ENCODE results near the gene MCC. TPM values are rescaled to one million over a fixed set of nuclear protein-coding genes. Genes with fewer than 3 reads are reported as not detected.
"Not testable (repeated sequence)": the region's sequence is repeated elsewhere in the genome, so short reads cannot be mapped to it uniquely, and the experiment has no call there.

The MCC gene
- total RNA-seq, 2 experiments from 2014 or later = 0.62 to 0.81 TPM

DNA sequence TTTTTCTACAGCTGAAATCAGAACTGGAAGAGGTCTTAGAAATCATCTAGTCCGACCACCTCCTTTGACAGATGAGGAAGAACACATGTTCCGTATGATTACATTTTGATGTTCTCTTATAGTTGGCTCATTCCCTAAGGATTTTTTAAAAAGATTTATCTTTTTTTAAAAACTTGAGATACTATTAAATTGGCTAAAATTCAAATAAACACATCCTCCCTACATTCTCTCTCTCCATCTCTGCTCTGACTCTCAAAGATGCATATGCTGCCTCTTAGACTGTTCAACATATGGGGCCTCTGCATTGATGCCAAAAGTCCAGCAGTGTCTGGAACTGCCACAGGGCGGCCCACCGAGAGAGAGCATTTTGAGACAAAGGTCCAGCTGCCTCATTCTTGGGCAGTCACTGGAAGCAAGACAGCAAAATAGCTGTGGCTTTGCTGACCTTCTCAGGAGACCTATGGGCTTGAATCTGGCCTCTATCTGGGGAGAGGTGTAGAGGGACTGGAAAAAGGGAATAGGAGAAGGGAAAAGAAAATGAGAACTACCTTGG, 40.7 kb downstream of the MCC start:
- intact Hi-C loops (cut with micrococcal nuclease) = no loop called here
- Mint-ChIP-seq H3K4me3 (no peak overlapping the region), H3K36me3 (ENCODE audit: low read depth) (no peaks in the 10 kb centered on the region), H3K27ac (no peak overlapping the region), H3K4me1 (ENCODE audit: low read depth) (no peaks in the 10 kb centered on the region), H3K9me3 (peaks cover 2% of the 10 kb centered on the region), H3K27me3 (ENCODE audit: low read depth) (peaks cover 28% of the 10 kb centered on the region)
- CTCF ChIA-PET = no interaction called here
- DNase-seq = no peak

DNA sequence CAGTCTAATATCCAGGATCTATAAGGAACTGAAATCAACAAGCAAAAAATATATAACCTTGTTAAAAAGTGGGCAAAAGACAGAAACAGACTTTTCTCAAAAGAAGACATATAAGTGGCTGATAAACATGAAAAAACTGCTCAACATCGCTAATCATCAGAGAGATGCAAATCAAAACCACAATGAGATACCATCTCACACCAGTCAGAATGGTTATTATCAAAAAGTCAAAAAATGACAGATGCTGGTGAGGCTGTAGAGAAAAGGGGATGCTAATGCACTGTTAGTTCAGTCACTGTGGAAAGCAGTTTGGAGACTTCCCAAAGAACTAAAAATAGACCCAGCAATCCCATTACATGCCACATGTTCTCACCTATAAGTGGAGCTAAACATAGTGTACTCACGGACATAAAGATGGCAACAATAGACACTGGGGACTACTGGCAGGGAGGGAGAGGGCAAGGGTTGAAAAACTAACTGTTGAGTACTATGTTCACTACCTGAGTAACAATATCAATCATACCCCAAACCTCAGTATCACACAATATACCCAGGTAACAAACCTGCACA, 41.8 kb downstream of the MCC start:
- no peak for DNase-seq
- Mint-ChIP-seq H3K27ac (no peak overlapping the region), H3K27me3 (ENCODE audit: low read depth) (peaks cover 29% of the 10 kb centered on the region), H3K36me3 (ENCODE audit: low read depth) (no peaks in the 10 kb centered on the region), H3K4me3 (no peak overlapping the region), H3K4me1 (ENCODE audit: low read depth) (no peaks in the 10 kb centered on the region), H3K9me3 (peaks cover 2% of the 10 kb centered on the region)
- intact Hi-C loops (cut with micrococcal nuclease) = no loop called here
- CTCF ChIA-PET = no interaction called here

DNA sequence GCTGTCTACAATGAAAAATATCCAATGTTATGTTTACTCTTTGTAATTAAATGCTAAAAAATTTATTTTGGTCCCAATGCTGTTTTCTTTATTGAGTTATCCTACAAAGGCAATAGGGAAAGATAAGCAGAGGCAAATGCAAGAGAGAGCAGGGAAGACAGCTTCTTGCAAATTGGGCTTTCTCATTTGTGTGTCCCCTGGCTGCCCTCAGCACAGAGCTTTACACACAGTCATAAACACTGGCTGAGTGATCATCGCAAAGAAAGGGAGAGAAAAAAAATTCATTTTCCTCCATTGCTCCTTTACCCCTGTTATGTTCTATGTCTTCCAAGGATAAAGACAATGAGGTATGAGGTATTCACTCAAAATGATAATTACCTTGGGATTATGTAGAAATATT, 51.1 kb downstream of the MCC start:
- no peak for DNase-seq
- Mint-ChIP-seq H3K9me3 (no peaks in the 10 kb centered on the region), H3K4me1 (ENCODE audit: low read depth) (peaks cover 2% of the 10 kb centered on the region), H3K27ac (no peak overlapping the region), H3K4me3 (no peak overlapping the region), H3K36me3 (ENCODE audit: low read depth) (no peaks in the 10 kb centered on the region), H3K27me3 (ENCODE audit: low read depth) (peaks cover 2% of the 10 kb centered on the region)
- intact Hi-C loops (cut with micrococcal nuclease) = no loop called here
- CTCF ChIA-PET = no interaction called here

DNA sequence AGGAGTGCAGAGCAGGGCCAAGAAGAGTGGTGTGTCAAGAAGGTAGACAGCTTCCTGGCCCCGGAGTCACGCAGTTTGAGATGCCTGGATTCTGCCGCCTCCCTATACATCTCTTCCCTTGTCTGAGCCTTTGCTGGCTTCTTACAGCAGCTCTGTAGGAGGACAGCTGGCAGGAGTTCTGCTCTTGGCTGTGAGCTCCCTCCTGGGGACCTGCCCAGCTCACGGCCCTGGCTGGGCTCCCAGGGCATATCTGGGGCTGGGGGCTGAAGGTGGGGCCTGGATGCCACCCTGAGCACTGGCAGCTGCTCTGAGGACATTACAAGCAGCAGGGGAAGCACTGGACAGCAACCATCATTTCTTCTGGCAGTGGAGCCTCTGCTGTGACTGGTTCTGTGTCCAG, 52.7 kb downstream of the MCC start:
- CTCF ChIA-PET = no interaction called here
- Mint-ChIP-seq H3K36me3 (ENCODE audit: low read depth) (no peaks in the 10 kb centered on the region), H3K9me3 (no peaks in the 10 kb centered on the region), H3K4me3 (no peak overlapping the region), H3K27me3 (ENCODE audit: low read depth) (no peaks in the 10 kb centered on the region), H3K27ac (no peak overlapping the region), H3K4me1 (ENCODE audit: low read depth) (peaks cover 2% of the 10 kb centered on the region)
- intact Hi-C loops (cut with micrococcal nuclease) = no loop called here
- DNase-seq = no peak

DNA sequence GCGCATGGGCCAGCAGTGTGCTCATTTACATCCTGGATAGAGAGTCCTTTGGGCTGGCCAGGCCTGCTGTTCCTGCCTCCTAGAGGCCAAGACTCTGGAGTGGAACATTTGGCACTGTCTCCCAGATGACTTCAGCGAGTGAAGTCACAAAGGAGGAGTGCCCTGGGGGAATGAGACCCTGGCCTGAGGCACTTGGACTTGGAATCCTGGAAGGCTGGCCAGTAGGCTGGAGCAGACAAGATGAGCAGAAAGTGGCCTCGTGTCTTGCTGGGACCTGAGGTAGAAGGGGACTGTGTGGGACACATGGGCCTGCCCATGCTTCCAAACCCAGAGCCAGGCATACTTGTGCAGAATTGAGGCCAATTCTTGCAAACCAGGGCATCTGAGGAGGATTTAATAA, 53.4 kb downstream of the MCC start, which contains the start of gene TSSK1B:
TSSK1B (minus strand) TSS at position 101 of the 400 bp plus-strand sequence. CDS start 150 bp downstream, outside the sequence.
- Mint-ChIP-seq H3K4me3 (no peak within 1 kb of the TSS), H3K27me3 (ENCODE audit: low read depth) (no peaks in the 10 kb centered on the region), H3K27ac (no peak within 1 kb of the TSS), H3K36me3 (ENCODE audit: low read depth) (no peaks in the 10 kb centered on the region), H3K4me1 (ENCODE audit: low read depth) (peaks cover 2% of the 10 kb centered on the region), H3K9me3 (no peaks in the 10 kb centered on the region)
- DNase-seq = no peak
- intact Hi-C loops (cut with micrococcal nuclease) = no loop called here
- CTCF ChIA-PET = no interaction called here

DNA sequence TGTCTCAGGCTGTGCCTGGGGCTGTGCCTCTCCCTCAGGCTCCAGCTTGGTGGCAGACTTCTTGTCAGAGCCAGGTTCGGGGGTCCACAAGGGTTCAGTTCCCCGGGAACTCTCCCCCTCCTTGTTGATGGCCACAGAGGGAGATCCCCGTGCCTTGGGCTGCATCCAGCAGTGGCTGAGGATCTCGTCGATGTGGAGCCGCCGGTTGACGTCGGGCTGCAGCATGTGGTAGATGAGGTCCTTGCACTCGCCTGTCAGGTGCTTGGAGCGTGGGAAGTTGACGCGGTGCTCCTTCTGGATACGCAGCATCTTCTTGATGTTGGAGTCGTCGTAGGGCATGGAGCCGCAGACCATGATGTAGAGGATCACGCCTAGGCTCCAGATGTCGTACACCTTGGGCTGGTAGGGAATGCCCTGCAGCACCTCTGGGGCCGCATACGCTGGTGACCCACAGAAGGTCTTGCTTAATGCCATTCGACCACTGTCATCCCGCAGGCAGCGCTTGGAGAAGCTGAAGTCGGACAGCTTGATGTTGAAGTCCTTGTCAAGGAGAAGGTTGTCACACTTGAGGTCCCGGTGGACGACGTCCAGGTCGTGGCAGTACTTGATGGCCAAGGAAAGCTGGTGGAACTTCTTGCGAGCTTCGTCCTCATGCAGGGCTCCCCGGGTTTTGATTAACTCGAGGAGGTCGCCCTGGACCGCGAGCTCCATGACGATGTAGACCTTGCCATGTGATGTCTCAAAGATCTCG, 54.2 kb downstream of the MCC start:
- H3K4me3 Mint-ChIP-seq = no peak overlapping the region
- H3K36me3 Mint-ChIP-seq (ENCODE audit: low read depth) = no peaks in the 10 kb centered on the region
- H3K4me1 Mint-ChIP-seq (ENCODE audit: low read depth) = peaks cover 2% of the 10 kb centered on the region
- no peak for DNase-seq
- H3K27ac Mint-ChIP-seq = no peak overlapping the region
- CTCF ChIA-PET = no interaction called here
- H3K9me3 Mint-ChIP-seq = no peaks in the 10 kb centered on the region
- intact Hi-C loops (cut with micrococcal nuclease) = no loop called here
- H3K27me3 Mint-ChIP-seq (ENCODE audit: low read depth) = no peaks in the 10 kb centered on the region

DNA sequence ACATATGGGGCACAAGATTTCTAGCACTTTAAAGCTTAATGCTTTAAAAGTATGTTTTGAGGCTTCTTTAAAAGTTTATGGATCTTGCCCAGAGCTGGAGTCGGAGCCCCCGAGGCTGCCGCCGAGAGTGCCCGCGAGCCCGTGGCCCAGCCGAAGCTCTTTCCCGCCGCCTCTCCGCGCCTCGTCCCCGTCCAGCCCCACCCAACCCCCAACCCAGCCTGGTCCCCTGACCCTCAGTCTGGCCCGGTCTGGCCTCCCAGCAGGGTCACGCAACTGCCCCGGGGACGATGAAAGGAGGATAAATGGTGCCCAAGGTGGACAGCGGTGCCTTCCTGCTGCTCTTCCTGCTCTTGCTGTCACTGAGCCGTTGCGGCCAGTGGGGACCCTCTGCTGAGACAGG, 55.2 kb downstream of the MCC start:
- H3K4me1 Mint-ChIP-seq (ENCODE audit: low read depth) = peaks cover 2% of the 10 kb centered on the region
- H3K36me3 Mint-ChIP-seq (ENCODE audit: low read depth) = no peaks in the 10 kb centered on the region
- H3K4me3 Mint-ChIP-seq = no peak overlapping the region
- intact Hi-C loops (cut with micrococcal nuclease) = no loop called here
- CTCF ChIA-PET = no interaction called here
- no peaks in the 10 kb centered on the region for H3K27me3 Mint-ChIP-seq (ENCODE audit: low read depth)
- DNase-seq = no peak
- no peak overlapping the region for H3K27ac Mint-ChIP-seq
- H3K9me3 Mint-ChIP-seq = no peaks in the 10 kb centered on the region

DNA sequence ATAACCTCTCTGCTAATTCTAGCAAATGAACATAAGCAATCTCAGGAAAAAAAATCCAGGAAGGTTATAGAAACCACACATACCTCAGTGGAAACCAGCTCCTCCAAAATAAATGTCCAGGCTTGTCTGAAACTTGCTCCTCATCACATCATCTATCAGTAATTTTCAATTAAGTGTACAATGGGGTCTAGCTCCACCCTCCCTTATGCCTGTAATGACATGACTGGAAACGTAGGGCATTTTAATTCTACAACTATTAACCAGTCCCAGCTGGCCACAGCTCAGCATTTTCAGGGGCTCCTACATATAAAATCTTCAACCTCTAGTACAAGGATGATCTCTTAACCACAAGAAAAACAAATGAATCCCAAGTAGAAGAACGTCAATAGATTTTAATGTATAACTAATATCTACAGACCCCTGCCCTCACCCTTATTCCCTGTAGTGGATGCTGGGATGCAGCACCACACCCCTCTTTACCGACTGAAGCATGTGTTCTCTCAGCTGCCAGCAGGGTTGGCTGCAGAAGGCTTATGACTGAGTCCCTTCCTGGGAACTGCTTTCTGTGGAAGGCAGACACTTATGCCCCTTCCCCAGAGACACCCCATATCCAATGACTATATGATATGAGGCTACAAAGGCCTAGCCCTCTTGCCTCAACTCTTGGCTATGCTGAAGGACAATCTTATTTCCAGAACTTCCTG, 60.2 kb downstream of the MCC start:
- Mint-ChIP-seq H3K4me3 (no peak overlapping the region), H3K27ac (no peak overlapping the region), H3K36me3 (ENCODE audit: low read depth) (no peaks in the 10 kb centered on the region), H3K9me3 (no peaks in the 10 kb centered on the region), H3K27me3 (ENCODE audit: low read depth) (no peaks in the 10 kb centered on the region), H3K4me1 (ENCODE audit: low read depth) (no peaks in the 10 kb centered on the region)
- no peak for DNase-seq
- intact Hi-C loops (cut with micrococcal nuclease) = no loop called here
- CTCF ChIA-PET = no interaction called here

DNA sequence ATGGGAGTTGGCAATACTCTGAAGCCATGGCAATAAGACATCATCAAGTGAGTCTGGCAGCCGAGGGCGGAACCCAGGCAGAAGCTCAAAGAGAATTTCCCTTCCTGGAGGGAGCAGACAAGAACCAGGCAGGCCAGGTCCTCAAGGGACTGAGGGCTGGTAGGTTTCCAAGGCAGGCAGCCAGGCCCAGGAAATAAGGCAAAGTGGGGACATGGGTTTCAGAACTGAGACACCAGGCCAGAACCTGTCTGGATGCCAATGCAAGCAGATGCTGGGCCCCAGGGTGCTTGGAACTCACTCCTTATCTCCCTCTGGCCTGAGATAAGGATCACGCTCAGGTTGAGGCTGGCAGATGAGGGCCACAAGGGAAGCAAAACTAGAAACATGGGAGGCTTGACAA, 62.3 kb downstream of the MCC start:
- H3K4me1 Mint-ChIP-seq (ENCODE audit: low read depth) = no peaks in the 10 kb centered on the region
- DNase-seq = no peak
- H3K9me3 Mint-ChIP-seq = no peaks in the 10 kb centered on the region
- intact Hi-C loops (cut with micrococcal nuclease) = no loop called here
- no peak overlapping the region for H3K4me3 Mint-ChIP-seq
- no peaks in the 10 kb centered on the region for H3K27me3 Mint-ChIP-seq (ENCODE audit: low read depth)
- H3K27ac Mint-ChIP-seq = no peak overlapping the region
- H3K36me3 Mint-ChIP-seq (ENCODE audit: low read depth) = no peaks in the 10 kb centered on the region
- CTCF ChIA-PET = no interaction called here

DNA sequence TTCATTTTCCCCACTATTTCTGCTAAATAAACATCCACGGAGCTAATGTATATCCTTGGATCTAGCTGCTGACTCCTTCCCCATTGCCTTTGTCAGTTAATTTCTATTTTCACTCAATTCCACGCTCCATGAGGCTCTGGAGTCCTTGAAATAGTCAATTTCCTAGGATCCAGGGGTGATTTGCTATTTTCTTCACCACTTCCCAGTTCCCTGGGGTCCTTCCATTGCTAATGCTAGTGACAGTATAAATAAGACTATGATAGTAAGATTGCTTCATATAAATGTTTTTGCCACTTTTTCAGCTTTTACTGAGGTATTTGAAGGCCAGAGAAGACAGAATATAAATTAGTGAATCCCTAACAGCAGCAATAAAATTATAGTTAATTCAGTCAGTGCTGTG, 66.6 kb downstream of the MCC start:
- Mint-ChIP-seq H3K27ac (no peak overlapping the region), H3K4me1 (ENCODE audit: low read depth) (no peaks in the 10 kb centered on the region), H3K9me3 (no peaks in the 10 kb centered on the region), H3K4me3 (no peak overlapping the region), H3K36me3 (ENCODE audit: low read depth) (no peaks in the 10 kb centered on the region), H3K27me3 (ENCODE audit: low read depth) (no peaks in the 10 kb centered on the region)
- no peak for DNase-seq
- CTCF ChIA-PET = no interaction called here
- intact Hi-C loops (cut with micrococcal nuclease) = no loop called here

DNA sequence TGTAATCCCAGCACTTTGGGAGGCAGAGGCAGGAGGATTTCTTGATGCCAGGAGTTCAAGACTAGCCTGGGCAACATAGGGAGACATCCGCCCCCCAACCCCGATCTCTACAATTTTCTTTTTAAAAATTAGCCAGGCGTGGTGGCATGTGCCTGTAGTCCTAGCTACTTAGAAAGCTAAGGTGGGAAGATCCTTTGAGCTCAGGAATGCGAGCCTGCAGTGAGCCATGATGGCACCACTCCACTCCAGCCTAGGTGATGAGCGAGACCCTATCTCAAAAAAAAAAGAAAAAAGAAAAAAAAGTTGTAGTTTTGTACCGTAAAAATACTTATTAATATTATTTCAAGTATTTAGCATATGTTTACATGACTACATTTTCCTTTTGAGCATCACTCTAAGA, 82.7 kb downstream of the MCC start:
- CTCF ChIA-PET = interaction anchor here (0.6 kb wide), 1 partner anchor 206 kb away, joined by 3 read pairs; no protein-coding TSS in a partner anchor
- intact Hi-C loops (cut with micrococcal nuclease) = no loop called here
- Mint-ChIP-seq H3K27ac (no peak overlapping the region), H3K4me1 (ENCODE audit: low read depth) (no peaks in the 10 kb centered on the region), H3K9me3 (no peaks in the 10 kb centered on the region), H3K36me3 (ENCODE audit: low read depth) (no peaks in the 10 kb centered on the region), H3K27me3 (ENCODE audit: low read depth) (peaks cover 2% of the 10 kb centered on the region), H3K4me3 (no peak overlapping the region)
- DNase-seq = no peak

DNA sequence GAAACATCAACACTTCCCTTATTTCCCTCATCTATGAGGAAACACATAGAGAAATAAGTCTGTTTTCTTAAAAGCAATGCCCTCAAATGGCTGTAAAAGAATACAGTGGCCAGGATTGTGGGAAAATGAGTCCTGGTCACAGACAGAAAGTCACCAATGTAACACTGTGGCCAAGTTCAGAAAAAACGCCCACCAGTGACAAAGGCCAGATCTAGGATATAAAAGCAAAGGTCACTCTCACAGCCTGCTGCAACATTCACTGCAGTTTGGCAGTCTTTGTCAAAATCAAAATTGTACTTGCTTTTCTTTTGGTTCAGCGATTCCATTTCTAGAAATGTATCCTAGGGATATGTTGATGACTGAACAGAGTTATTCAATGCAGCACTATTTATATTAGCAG, 84.0 kb downstream of the MCC start:
- Mint-ChIP-seq H3K9me3 (no peaks in the 10 kb centered on the region), H3K27me3 (ENCODE audit: low read depth) (peaks cover 2% of the 10 kb centered on the region), H3K36me3 (ENCODE audit: low read depth) (no peaks in the 10 kb centered on the region), H3K27ac (no peak overlapping the region), H3K4me1 (ENCODE audit: low read depth) (no peaks in the 10 kb centered on the region), H3K4me3 (no peak overlapping the region)
- intact Hi-C loops (cut with micrococcal nuclease) = no loop called here
- CTCF ChIA-PET = no interaction called here
- DNase-seq = no peak

DNA sequence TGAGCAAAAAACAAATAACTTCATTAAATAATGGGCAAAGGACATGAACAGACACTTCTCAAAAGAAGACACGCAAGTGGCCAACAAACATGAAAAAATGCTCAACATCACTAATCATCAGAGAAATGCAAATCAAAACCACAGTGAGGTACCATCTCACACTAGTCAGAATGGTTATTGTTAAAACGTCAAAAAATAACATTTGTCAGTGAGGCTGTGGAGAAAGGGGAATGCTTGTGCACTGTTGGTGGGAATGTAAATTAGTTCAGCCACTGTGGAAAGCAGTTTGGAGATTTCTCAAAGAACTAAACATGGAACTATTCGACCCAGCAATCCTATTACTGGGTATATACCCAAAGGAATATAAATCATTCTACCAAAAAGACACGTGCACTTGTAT, 90.3 kb downstream of the MCC start:
- CTCF ChIA-PET = interaction anchor here (0.6 to 1.8 kb wide), 4 partner anchors 19 to 533 kb away, joined by 3 to 5 read pairs (median 3); no protein-coding TSS in a partner anchor
- H3K27ac Mint-ChIP-seq; H3K4me3 Mint-ChIP-seq; DNase-seq; H3K27me3 Mint-ChIP-seq (ENCODE audit: low read depth); H3K36me3 Mint-ChIP-seq (ENCODE audit: low read depth); intact Hi-C loops (cut with micrococcal nuclease); H3K9me3 Mint-ChIP-seq; H3K4me1 Mint-ChIP-seq (ENCODE audit: low read depth): not testable (repeated sequence)

Data from activated naive CD4-positive, alpha-beta T cell treated with anti-CD3 and anti-CD28 coated beads for 36 hours (primary cell).